Measurements from ENCODE around the gene EEF1G.

DNA sequence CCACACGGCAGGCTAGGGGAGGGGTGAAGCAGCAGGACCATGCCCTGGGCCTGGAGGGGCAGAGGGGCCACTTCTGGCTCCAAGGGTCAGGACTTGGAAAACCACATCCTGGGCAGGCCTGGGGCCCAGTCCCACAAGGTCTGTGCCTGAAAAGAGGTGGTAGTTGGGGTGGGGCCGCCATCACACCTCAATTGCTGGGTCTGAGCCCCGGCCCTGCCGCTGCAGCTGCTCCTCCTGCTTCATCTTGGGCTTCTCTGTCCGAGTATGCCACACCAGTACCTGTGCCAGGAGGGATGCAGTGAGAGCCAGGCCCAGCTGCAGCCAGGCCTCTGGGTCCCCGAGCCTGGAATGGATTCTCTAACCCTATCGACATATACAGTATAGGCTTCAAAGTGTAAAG, 41.8 kb upstream of the EEF1G start:
- TF ChIP-seq ZNF878 (CRISPR knock-in tag; IDR thresholded peaks at IDR 0.05) (no peak), SMARCC2 (IDR thresholded peaks at IDR 0.05) (no peak), NFIC (IDR thresholded peaks at IDR 0.05; ENCODE audit: low read length) (no peak), JUND (CRISPR knock-in tag; IDR thresholded peaks at IDR 0.05) (no peak), PRPF4 (IDR thresholded peaks at IDR 0.05; ENCODE audit: low read depth, low read length, poor library complexity, severe bottlenecking) (no peak)
- TF ChIP-seq, protein P1, sequence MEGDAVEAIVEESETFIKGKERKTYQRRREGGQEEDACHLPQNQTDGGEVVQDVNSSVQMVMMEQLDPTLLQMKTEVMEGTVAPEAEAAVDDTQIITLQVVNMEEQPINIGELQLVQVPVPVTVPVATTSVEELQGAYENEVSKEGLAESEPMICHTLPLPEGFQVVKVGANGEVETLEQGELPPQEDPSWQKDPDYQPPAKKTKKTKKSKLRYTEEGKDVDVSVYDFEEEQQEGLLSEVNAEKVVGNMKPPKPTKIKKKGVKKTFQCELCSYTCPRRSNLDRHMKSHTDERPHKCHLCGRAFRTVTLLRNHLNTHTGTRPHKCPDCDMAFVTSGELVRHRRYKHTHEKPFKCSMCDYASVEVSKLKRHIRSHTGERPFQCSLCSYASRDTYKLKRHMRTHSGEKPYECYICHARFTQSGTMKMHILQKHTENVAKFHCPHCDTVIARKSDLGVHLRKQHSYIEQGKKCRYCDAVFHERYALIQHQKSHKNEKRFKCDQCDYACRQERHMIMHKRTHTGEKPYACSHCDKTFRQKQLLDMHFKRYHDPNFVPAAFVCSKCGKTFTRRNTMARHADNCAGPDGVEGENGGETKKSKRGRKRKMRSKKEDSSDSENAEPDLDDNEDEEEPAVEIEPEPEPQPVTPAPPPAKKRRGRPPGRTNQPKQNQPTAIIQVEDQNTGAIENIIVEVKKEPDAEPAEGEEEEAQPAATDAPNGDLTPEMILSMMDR (CRISPR knock-in tag; IDR thresholded peaks at IDR 0.05), result no peak
- TF ChIP-seq, protein P2, sequence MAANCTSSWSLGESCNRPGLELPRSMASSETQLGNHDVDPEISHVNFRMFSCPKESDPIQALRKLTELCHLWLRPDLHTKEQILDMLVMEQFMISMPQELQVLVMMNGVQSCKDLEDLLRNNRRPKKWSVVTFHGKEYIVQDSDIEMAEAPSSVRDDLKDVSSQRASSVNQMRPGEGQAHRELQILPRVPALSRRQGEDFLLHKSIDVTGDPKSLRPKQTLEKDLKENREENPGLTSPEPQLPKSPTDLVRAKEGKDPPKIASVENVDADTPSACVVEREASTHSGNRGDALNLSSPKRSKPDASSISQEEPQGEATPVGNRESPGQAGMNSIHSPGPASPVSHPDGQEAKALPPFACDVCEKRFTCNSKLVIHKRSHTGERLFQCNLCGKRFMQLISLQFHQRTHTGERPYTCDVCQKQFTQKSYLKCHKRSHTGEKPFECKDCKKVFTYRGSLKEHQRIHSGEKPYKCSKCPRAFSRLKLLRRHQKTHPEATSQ (CRISPR knock-in tag; IDR thresholded peaks at IDR 0.05; ENCODE audit: borderline replicate concordance), result no peak
- TF ChIP-seq, protein P3, sequence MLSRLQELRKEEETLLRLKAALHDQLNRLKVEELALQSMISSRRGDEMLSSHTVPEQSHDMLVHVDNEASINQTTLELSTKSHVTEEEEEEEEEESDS (CRISPR knock-in tag; IDR thresholded peaks at IDR 0.05; ENCODE audit: borderline replicate concordance), result no peak

All from HepG2 (cell line).